ENCODE data around the gene PDE10A.

Gene PDE10A

GRCh38 chr6:165653607-165654006, 9.4 kb downstream of the PDE10A start:
- CTCF ChIA-PET: no interaction called here
- Mint-ChIP-seq H3K4me1 (no peaks in the 10 kb centered on the region), H3K4me3 (no peak overlapping the region), H3K9me3 (no peaks in the 10 kb centered on the region), H3K27me3 (peaks cover 7% of the 10 kb centered on the region), H3K27ac (no peak overlapping the region), H3K36me3 (no peaks in the 10 kb centered on the region)
- no peak for DNase-seq

GRCh38 chr6:165653196-165653595, 9.8 kb downstream of the PDE10A start:
- no peaks in the 10 kb centered on the region for H3K4me1 Mint-ChIP-seq
- peaks cover 4% of the 10 kb centered on the region for H3K27me3 Mint-ChIP-seq
- DNase-seq: no peak
- no peaks in the 10 kb centered on the region for H3K36me3 Mint-ChIP-seq
- no peaks in the 10 kb centered on the region for H3K9me3 Mint-ChIP-seq
- CTCF ChIA-PET: no interaction called here
- H3K4me3 Mint-ChIP-seq: no peak overlapping the region
- no peak overlapping the region for H3K27ac Mint-ChIP-seq

GRCh38 chr6:165652766-165653165, 10.3 kb downstream of the PDE10A start:
- Mint-ChIP-seq H3K4me3 (no peak overlapping the region), H3K36me3 (no peaks in the 10 kb centered on the region), H3K9me3 (no peaks in the 10 kb centered on the region), H3K27ac (no peak overlapping the region), H3K4me1 (no peaks in the 10 kb centered on the region), H3K27me3 (peaks cover 4% of the 10 kb centered on the region)
- DNase-seq: no peak
- CTCF ChIA-PET: no interaction called here

- Mint-ChIP-seq H3K9me3 (no peaks in the 10 kb centered on the region), H3K4me1 (no peaks in the 10 kb centered on the region), H3K36me3 (no peaks in the 10 kb centered on the region), H3K4me3 (no peak overlapping the region), H3K27me3 (peaks cover 4% of the 10 kb centered on the region), H3K27ac (no peak overlapping the region)
- DNase-seq: no peak
- CTCF ChIA-PET: no interaction called here
These were observed 13.6 kb downstream of the PDE10A start for GRCh38 chr6:165649166-165650137.

- peaks cover 4% of the 10 kb centered on the region for H3K27me3 Mint-ChIP-seq
- CTCF ChIA-PET: no interaction called here
- H3K9me3 Mint-ChIP-seq: no peaks in the 10 kb centered on the region
- no peak for DNase-seq
- H3K4me3 Mint-ChIP-seq: no peak overlapping the region
- no peaks in the 10 kb centered on the region for H3K36me3 Mint-ChIP-seq
- no peak overlapping the region for H3K27ac Mint-ChIP-seq
- H3K4me1 Mint-ChIP-seq: no peaks in the 10 kb centered on the region
These were observed 16.0 kb downstream of the PDE10A start for GRCh38 chr6:165647041-165647440.

- Mint-ChIP-seq H3K9me3 (no peaks in the 10 kb centered on the region), H3K27me3 (peaks cover 4% of the 10 kb centered on the region), H3K27ac (no peak overlapping the region), H3K4me3 (no peak overlapping the region), H3K36me3 (no peaks in the 10 kb centered on the region), H3K4me1 (no peaks in the 10 kb centered on the region)
- CTCF ChIA-PET: no interaction called here
- no peak for DNase-seq
These were observed 17.1 kb downstream of the PDE10A start for GRCh38 chr6:165645919-165646318.

GRCh38 chr6:165644586-165645266, 18.3 kb downstream of the PDE10A start:
- peaks cover 4% of the 10 kb centered on the region for H3K27me3 Mint-ChIP-seq
- no peak for DNase-seq
- no peaks in the 10 kb centered on the region for H3K36me3 Mint-ChIP-seq
- H3K9me3 Mint-ChIP-seq: no peaks in the 10 kb centered on the region
- H3K27ac Mint-ChIP-seq: no peak overlapping the region
- no peaks in the 10 kb centered on the region for H3K4me1 Mint-ChIP-seq
- CTCF ChIA-PET: no interaction called here
- H3K4me3 Mint-ChIP-seq: no peak overlapping the region

- Mint-ChIP-seq H3K27ac (no peak overlapping the region), H3K36me3 (no peaks in the 10 kb centered on the region), H3K9me3 (no peaks in the 10 kb centered on the region), H3K4me1 (no peaks in the 10 kb centered on the region), H3K4me3 (no peak overlapping the region), H3K27me3 (no peaks in the 10 kb centered on the region)
- CTCF ChIA-PET: no interaction called here
- no peak for DNase-seq
These were observed 20.0 kb downstream of the PDE10A start for GRCh38 chr6:165643015-165643414.

GRCh38 chr6:165641672-165642156, 21.3 kb downstream of the PDE10A start:
- Mint-ChIP-seq H3K36me3 (no peaks in the 10 kb centered on the region), H3K9me3 (no peaks in the 10 kb centered on the region)
- CTCF ChIA-PET: no interaction called here

GRCh38 chr6:165640806-165641205, 22.2 kb downstream of the PDE10A start:
- no peak for DNase-seq
- Mint-ChIP-seq H3K9me3 (no peaks in the 10 kb centered on the region), H3K36me3 (no peaks in the 10 kb centered on the region), H3K27ac (no peak overlapping the region), H3K27me3 (no peaks in the 10 kb centered on the region), H3K4me1 (no peaks in the 10 kb centered on the region), H3K4me3 (no peak overlapping the region)
- CTCF ChIA-PET: no interaction called here

More at GRCh38 chr6:165641672-165642156, 21.3 kb downstream of the PDE10A start:
- no peak for DNase-seq
- Mint-ChIP-seq H3K27me3 (no peaks in the 10 kb centered on the region), H3K4me3 (no peak overlapping the region), H3K27ac (no peak overlapping the region), H3K4me1 (no peaks in the 10 kb centered on the region)

- Mint-ChIP-seq H3K9me3 (no peaks in the 10 kb centered on the region), H3K27ac (no peak overlapping the region), H3K4me1 (no peaks in the 10 kb centered on the region), H3K4me3 (no peak overlapping the region), H3K36me3 (no peaks in the 10 kb centered on the region), H3K27me3 (peaks cover 4% of the 10 kb centered on the region)
- no peak for DNase-seq
- CTCF ChIA-PET: no interaction called here
These were observed 24.5 kb downstream of the PDE10A start for GRCh38 chr6:165638530-165638929.

- CTCF ChIA-PET: no interaction called here
- no peaks in the 10 kb centered on the region for H3K9me3 Mint-ChIP-seq
- H3K36me3 Mint-ChIP-seq: no peaks in the 10 kb centered on the region
- H3K27me3 Mint-ChIP-seq: peaks cover 4% of the 10 kb centered on the region
- no peak overlapping the region for H3K27ac Mint-ChIP-seq
- peaks cover 2% of the 10 kb centered on the region for H3K4me1 Mint-ChIP-seq
- H3K4me3 Mint-ChIP-seq: no peak overlapping the region
- no peak for DNase-seq
These were observed 25.5 kb downstream of the PDE10A start for GRCh38 chr6:165637586-165637985.

- H3K27me3 Mint-ChIP-seq: peaks cover 4% of the 10 kb centered on the region
- H3K4me1 Mint-ChIP-seq: peaks cover 9% of the 10 kb centered on the region
- no peaks in the 10 kb centered on the region for H3K36me3 Mint-ChIP-seq
- CTCF ChIA-PET: no interaction called here
- DNase-seq: no peak
- H3K4me3 Mint-ChIP-seq: no peak overlapping the region
- H3K27ac Mint-ChIP-seq: no peak overlapping the region
- H3K9me3 Mint-ChIP-seq: no peaks in the 10 kb centered on the region
These were observed 26.5 kb downstream of the PDE10A start for GRCh38 chr6:165636402-165637048.

GRCh38 chr6:165635965-165636364, 27.1 kb downstream of the PDE10A start:
- Mint-ChIP-seq H3K36me3 (no peaks in the 10 kb centered on the region), H3K27ac (no peak overlapping the region), H3K27me3 (peaks cover 4% of the 10 kb centered on the region), H3K4me3 (no peak overlapping the region), H3K9me3 (no peaks in the 10 kb centered on the region), H3K4me1 (peaks cover 11% of the 10 kb centered on the region)
- CTCF ChIA-PET: no interaction called here
- no peak for DNase-seq

Measured in activated naive CD4-positive, alpha-beta T cell treated with anti-CD3 and anti-CD28 coated beads, Interleukin-2, amount 10 ng/mL, durations not matched to agents 7 days and 5 days (primary cell).